BJ (cell line): Measurements from ENCODE around the gene GLRX3. TPM values are rescaled to one million over a fixed set of nuclear protein-coding genes. Genes with fewer than 3 reads are reported as not detected.
A peak's percentile ranks its signal among the peaks of the same experiment; 100 is the strongest.

Source experiments
- CTCF ChIA-PET: fragments of 350-600 bp; formaldehyde crosslinking; extraction: SDS; loops from one replicate; lab custom pipeline; 2021; ENCODE audit warnings: antibody characterized with exemption, inconsistent platforms; lab: Yijun Ruan, JAX
- POLR2A ChIA-PET: fragments of 300-600 bp; sonication (Branson Sonifier 250); formaldehyde crosslinking; extraction: SDS; loops from one replicate; lab custom pipeline; 2021; ENCODE audit warnings: antibody characterized with exemption; lab: Charles Lee
- DNase-seq: peaks from one replicate; pipeline ENCODE4 v3.0.0-alpha.2; 2011; ENCODE audit warnings: low read depth
- H3K27me3 ChIP-seq: 2 replicates; pipeline ENCODE4 v1.6.0; 2011; ENCODE audit warnings: low read length; ENCODE audit not compliant: control insufficient read depth, insufficient read depth
- H3K36me3 ChIP-seq: 2 replicates; pipeline ENCODE4 v1.5.1; 2011; ENCODE audit warnings: low read length; ENCODE audit not compliant: control insufficient read depth, insufficient read depth
- H3K4me3 ChIP-seq: 2 replicates; pipeline ENCODE4 v1.5.1; 2011; ENCODE audit warnings: low read depth, mild to moderate bottlenecking, control low read depth, low read length
- CTCF ChIP-seq: IDR thresholded peaks from 2 replicates; pipeline ENCODE4 v1.5.1; 2011; ENCODE audit warnings: low read depth, mild to moderate bottlenecking, control low read depth, inconsistent platforms, low read length, moderate library complexity; ENCODE audit not compliant: insufficient read depth
- polyA plus RNA-seq: library from polyadenylated mRNA; depleted of rRNA; stranded (reverse); fragments of >200 nt; gene quantifications from 2 replicates; pipeline ENCODE4 v1.2.3, GENCODE V29; 2011

The GLRX3 gene
- polyA plus RNA-seq, 1 experiment, result 51.3 TPM

- Histone ChIP-seq H3K4me3 (no peak overlapping the region), H3K36me3 (peaks cover 3% of the 10 kb centered on the region; the same call in 1 of the 2 replicates), H3K27me3 (no peaks in the 10 kb centered on the region)
- CTCF ChIA-PET, result interaction anchor here (1.0 to 1.6 kb wide), 2 partner anchors 15 to 32 kb away, joined by 3 to 7 read pairs; partner anchors contain the start of gene C10orf143
- TF ChIP-seq CTCF, result no peak
- POLR2A ChIA-PET, result no interaction called here
- no peak for DNase-seq
Measured at GRCh38 chr10:130141878-130142277, 5.7 kb downstream of the GLRX3 start.

- no peak for DNase-seq
- CTCF ChIA-PET, result interaction anchor here (1.3 kb wide), 1 partner anchor 11 kb away, joined by 3 read pairs; no protein-coding TSS in a partner anchor
- TF ChIP-seq CTCF, result no peak
- H3K36me3 ChIP-seq, result peaks cover 3% of the 10 kb centered on the region; the same call in 1 of the 2 replicates
- H3K27me3 ChIP-seq, result no peaks in the 10 kb centered on the region
- no peak overlapping the region for H3K4me3 ChIP-seq
- POLR2A ChIA-PET, result no interaction called here
Measured at GRCh38 chr10:130146042-130146441, 9.9 kb downstream of the GLRX3 start.

GRCh38 chr10:130159192-130159794 is 23.1 kb downstream of the GLRX3 start:
- ChIA-PET POLR2A (no interaction called here), CTCF (interaction anchor here (1.0 to 1.3 kb wide), 3 partner anchors 9 to 30 kb away, joined by 3 read pairs; no protein-coding TSS in a partner anchor)

GRCh38 chr10:130160775-130161174 is 24.6 kb downstream of the GLRX3 start:
- TF ChIP-seq CTCF, result 0 out of 2 replicates have a peak, but pooled peaks have one; percentile 4
- ChIA-PET POLR2A (no interaction called here), CTCF (interaction anchor here (1.3 kb wide), 1 partner anchor 29 kb away, joined by 3 read pairs; no protein-coding TSS in a partner anchor)
- no peak for DNase-seq
- no peak overlapping the region for H3K4me3 ChIP-seq
- peaks cover 3% of the 10 kb centered on the region for H3K36me3 ChIP-seq
- H3K27me3 ChIP-seq, result no peaks in the 10 kb centered on the region

More at GRCh38 chr10:130159192-130159794, 23.1 kb downstream of the GLRX3 start:
- no peaks in the 10 kb centered on the region for H3K27me3 ChIP-seq
- H3K4me3 ChIP-seq, result no peak overlapping the region
- TF ChIP-seq CTCF, result no peak
- H3K36me3 ChIP-seq, result peaks cover 3% of the 10 kb centered on the region
- no peak for DNase-seq

GRCh38 chr10:130161331-130161730 is 25.1 kb downstream of the GLRX3 start:
- no peak for DNase-seq
- ChIA-PET POLR2A (no interaction called here), CTCF (no interaction called here)
- Histone ChIP-seq H3K4me3 (no peak overlapping the region), H3K27me3 (no peaks in the 10 kb centered on the region), H3K36me3 (peaks cover 3% of the 10 kb centered on the region)
- no peak for TF ChIP-seq CTCF
